Activated CD4-positive, alpha-beta T cell treated with anti-CD3 and anti-CD28 coated beads for 4 hours (primary cell): ENCODE results near the gene GJB1.

Source experiments
- DNase-seq, 2 donors: peaks; one replicate each; pipeline ENCODE4 v3.0.0-alpha.2; 2020

Gene GJB1

DNA sequence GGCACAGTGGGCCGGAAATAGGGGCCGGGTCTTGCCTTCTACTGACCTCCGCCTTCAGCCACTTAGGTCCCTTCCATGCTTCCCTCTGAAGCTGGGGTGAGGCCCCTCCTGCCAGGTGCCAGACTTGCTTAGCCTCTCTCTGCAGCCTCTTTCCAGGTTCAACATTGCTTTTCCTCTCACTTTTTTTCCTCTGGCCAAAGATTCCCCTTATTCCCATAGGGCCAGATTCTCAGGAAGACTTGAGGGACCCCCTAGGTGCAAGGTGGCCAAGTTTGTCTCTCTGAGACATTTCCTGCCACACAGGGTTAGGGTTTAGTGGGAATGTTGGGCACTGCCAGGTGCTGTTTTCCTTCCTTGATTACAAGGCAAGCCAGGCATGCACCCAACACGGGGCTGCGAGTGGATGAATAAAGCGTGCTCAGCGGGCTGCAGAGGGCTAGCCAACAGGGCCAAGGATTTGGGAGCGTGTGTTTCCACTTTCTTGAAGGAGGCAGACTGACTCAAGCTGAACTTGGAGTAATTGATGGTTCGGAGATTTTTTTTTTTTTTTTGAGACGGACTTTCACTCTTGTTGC, 7.6 kb upstream of the GJB1 start:
- no peak for DNase-seq

DNA sequence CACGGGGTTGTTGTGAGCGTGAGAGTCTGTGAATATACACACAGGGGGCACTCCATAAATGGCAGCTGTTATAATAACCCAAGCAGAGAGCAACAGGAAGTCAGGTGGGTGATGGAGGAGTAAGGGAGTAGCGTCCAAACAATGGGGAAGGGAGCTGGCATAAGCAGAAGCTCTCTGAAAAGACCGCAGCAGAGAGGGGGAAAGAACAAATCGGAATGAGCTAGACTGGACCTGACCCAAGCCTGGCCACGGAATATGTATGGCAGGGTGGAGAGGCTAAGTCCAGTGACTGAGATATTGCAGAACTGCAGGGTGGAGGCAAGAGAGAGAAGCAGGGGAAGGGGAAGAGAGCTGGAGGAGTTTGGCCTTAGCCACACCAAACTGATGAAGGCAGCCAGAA, 6.5 kb upstream of the GJB1 start:
- DNase-seq, result no peak

DNA sequence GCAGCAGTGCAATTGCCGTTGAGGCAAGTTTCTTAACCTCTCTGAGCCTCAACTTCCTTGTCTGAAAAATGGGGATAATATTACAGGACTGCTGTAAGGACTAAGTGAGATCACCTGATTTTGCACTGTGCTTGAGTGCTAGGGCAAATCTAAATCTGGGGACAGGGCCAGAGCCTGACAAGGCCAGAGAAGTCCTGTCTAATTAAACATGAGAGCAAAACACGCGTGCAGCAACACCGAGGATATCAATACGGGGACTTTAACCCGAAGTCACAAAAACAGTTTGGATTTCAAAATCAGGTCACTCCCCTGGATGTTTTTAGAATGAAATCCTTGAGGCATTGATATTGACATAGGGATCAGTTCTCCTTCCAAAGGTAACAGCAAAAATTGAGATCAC, 5.7 kb upstream of the GJB1 start:
- DNase-seq, result no peak

DNA sequence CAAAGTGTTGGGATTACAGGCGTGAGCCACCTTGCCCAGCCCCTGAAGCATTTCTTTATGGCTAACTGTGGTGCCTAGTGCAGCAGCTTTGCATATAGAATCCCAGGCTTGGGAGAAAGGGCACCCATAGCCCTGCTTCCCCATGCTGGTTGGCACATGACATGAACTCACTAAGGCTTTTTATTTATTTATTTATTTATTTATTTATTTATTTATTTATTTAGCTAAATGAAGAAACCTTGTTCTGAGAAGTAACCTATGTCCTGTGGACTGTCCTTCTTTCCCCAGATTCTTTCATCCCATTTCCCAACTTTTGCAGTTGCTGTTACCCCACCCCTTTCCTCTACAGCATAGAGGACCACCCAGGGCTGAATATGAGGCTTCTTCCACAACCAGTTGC, 1.9 kb upstream of the GJB1 start:
- no peak for DNase-seq

DNA sequence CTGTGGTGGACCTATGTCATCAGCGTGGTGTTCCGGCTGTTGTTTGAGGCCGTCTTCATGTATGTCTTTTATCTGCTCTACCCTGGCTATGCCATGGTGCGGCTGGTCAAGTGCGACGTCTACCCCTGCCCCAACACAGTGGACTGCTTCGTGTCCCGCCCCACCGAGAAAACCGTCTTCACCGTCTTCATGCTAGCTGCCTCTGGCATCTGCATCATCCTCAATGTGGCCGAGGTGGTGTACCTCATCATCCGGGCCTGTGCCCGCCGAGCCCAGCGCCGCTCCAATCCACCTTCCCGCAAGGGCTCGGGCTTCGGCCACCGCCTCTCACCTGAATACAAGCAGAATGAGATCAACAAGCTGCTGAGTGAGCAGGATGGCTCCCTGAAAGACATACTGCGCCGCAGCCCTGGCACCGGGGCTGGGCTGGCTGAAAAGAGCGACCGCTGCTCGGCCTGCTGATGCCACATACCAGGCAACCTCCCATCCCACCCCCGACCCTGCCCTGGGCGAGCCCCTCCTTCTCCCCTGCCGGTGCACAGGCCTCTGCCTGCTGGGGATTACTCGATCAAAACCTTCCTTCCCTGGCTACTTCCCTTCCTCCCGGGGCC, 1.2 kb downstream of the GJB1 start:
- DNase-seq, result no peak

DNA sequence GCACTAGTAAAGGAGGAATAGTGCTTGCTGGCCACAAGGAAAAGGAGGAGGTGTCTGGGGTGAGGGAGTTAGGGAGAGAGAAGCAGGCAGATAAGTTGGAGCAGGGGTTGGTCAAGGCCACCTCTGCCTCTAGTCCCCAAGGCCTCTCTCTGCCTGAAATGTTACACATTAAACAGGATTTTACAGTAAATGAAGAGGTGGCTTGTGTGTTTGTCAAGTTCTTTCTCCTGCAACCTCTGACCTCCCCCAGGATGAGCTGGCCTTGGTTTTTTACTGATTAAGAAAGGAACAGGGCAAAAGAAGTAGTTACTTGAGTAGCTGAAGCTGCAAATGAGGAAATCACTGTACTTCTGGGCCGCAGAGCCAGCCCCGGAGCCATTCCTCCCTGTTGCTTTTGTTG, 2.0 kb downstream of the GJB1 start:
- no peak for DNase-seq

DNA sequence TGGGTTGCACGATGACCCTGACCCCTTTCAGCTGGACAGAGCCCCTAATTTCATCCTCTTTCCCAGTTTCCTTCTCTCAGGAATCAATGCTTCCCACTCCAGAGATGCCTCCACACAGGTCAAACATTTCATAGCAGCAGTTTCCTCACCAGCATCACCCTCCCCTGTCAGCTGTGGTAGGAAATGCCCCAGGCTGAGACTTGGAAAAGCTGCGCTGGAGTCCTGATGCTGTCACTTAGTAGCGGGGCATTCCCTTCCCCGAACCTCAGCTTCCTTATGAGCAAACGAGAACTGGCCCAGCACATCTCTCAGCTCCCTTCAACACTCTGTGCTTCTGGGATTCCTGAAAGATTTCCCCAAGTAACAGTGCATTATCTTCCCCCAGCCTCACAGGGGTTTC, 2.7 kb downstream of the GJB1 start:
- DNase-seq, result no peak

DNA sequence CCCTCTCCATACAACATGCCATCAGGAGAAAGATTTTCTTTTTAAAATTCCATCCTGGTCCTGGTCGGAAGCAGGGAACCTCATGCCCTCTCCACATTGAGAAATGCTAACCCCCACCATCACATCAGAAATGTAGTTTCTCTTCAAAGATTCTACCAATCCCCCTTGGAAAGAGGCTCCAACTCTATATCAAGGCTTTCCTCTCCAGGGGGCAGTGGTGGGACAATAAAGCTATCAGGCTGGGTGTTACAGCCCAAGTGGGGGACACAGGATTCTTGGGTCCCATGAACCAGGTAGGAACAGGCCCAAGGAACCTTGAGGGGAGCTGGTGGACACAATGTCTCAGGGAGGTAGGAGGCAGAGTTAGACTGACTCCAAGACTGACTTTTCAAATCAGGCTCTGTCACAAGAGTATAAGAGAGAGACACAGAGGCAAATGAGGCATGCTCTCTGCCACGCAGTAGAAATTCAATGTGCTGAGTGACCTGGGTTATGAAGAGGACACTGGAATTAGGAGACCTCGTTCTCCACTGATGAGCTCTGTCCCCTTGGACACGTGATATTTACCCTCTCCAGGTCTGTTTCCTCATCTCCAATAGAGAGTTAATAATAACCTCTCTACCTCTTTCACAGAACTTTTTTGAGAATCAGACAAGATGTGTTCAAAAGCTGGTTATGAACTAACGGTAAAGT, 4.5 kb downstream of the GJB1 start:
- no peak for DNase-seq

DNA sequence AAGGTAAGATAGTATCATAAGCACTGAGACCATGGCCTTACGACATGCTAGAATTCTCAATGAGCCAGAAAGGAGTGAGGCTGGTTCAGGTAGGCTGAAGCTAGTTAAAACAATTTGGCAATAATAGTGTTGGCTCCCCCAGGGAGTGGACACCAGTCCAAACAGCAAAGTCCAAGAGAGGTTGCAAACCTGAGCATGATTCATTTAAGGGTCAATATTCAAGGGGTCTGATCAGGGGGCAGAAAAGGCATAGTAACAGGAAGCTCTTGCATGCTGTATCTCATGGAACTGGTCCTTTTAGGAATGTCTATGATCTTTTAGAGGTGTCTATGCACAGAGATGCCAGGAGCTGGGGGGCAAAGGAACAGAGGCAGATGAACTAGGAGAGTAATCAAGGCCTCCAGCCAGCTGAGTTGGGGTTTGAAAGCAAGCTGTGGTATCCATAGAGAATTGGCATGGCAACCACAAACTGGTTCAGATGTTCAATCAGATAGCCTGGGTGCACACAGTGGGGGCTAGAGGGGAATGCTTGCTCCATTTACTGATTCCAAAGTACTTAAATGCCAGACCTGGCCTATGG, 5.1 kb downstream of the GJB1 start:
- DNase-seq, result no peak

DNA sequence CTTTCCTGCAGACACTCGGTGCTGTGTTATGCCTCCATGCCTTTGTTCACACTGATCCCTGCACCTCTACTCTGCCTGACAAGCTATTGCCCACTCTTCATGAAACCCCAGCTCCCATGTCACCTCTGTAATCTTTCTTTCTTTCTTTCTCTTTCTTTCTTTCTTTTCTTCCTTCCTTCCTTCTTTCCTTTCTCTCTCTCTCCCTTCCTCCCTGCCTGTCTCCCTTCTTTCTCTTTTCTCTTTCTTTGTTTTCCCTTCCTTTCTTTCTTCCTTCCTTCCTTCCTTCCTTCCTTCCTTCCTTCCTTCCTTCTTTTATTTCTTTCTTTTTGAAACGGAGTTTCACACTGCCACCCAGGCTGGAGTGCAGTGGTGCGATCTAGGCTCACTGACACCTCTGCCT, 12.5 kb downstream of the GJB1 start:
- no peak for DNase-seq

DNA sequence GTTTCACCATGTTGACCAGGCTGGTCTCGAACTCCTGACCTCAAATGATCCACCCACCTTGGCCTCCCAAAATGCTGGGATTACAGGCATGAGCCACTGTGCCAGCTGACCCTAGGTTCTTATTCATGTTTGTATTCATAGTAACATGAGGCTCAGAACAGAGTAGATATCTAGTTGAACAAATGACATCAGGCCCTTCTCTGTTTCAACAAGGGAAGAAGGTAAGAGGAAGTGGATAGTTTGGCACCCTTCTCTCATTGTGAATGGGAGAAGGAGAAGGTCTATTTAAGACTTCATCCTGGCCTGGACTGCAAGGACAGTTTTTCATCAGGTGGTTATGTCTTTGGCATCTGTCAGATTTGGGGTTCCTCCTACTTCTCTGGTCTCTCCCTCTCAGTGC, 13.8 kb downstream of the GJB1 start:
- no peak for DNase-seq

DNA sequence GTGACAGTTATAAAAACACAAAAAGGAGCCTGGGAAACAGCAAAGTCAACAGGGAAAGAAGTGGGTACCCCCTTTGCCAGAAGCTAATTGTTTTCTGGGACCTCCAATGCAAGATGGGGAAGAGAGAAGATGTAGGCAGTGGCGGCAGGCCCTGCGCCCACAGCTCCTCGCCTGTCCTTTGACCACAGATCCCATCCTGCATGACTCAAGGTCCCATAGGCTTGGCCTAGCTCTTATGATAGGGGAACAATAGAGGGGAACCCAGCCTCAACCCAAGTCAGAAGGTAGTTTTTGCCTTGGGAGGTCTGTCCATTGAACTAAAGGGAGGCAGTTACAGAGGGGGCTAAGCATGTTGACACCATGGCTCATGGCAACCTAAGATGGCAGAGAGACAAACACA, 16.8 kb downstream of the GJB1 start:
- no peak for DNase-seq

DNA sequence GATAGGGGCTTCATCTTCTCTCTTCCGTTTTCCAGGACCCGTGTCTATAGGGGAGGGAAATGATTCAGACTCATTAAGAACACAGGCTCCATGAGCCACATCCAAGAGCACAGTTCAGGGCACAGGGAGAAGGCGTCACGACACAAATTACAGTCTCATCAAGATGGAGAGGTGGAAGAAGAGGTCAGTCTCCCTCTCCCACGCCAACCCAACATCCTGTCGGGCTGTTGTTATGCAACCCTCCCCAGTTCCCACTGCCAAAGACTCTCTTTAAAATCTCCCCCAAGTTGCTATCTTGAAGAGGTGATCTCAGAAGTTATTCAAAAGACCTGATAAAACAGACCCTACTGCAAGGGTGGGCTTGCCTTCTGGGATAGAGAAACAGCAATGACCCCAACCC, 18.3 kb downstream of the GJB1 start:
- DNase-seq, result no peak

DNA sequence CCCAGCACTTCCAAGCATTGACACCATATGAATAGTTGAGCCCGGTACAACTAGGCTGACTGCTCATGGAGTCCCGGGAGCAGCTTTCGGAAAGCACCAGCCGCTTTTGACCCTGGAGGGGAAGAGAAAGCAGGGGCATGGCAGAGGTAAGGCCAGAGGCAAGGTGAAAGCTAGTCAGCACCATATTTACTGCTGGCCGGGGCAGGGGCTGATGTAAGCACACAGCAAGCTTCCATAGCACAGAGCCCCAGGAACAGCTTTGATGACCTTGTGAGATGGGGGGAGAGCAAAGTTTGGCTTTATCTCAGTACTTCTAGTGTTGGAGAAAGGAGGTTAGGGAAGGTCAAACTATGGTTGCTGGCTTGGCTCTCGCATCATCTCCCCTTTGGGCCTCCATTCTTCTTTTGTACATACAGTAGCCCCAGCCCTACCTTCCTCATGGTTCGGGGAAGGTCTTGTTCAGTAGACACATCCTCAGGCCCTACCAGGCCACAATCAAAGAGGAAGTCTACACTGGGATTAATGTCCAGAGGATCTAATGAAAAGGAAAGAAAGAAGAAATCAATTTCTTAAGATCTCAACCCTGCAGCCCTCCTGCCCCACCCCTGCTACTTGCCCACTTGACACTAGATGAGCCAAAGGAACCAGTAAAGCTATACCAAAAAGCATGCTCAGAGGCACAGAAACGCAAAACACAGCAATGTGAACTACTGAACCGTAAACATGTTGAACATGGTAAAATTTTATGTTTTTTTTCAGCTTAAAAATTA, 21.5 kb downstream of the GJB1 start:
- no peak for DNase-seq

DNA sequence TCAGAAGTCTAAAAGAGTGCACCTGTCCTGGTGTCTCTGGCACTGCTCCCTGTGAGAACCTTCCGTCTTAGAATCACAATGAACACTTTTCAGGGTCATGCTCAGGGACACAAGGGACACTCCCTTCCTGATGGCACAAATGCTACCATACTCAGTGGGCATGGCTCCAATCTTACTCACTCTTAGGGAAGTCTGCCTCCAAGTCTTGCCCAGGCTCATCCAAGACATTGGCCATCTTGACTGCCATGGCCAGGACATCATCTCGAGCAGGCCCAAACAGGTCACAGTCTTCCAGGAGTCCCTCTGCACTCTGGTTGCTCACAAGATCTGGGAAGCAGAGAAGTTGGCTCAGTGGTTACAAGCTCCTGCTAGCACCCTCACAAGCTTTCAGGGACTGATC, 22.1 kb downstream of the GJB1 start:
- no peak for DNase-seq

DNA sequence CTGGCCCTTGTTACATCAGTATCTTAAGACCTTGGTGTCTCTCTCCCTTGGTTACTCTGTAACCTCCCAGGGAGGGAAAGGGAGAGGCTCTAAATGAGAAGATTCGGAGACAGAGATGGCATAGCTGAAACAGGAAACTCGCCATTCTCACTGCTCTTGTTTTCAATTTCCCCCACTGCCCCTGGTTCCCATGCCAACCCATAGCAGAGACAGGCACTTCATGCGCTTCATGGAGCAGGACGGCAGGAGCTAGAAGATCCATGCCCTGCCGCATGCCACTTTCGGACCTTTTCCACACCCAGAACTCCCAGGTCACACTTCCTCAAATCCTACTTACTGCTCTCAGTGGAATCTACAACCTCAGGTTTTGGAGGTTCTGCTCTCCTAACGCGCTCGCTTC, 27.8 kb downstream of the GJB1 start:
- DNase-seq, result no peak

DNA sequence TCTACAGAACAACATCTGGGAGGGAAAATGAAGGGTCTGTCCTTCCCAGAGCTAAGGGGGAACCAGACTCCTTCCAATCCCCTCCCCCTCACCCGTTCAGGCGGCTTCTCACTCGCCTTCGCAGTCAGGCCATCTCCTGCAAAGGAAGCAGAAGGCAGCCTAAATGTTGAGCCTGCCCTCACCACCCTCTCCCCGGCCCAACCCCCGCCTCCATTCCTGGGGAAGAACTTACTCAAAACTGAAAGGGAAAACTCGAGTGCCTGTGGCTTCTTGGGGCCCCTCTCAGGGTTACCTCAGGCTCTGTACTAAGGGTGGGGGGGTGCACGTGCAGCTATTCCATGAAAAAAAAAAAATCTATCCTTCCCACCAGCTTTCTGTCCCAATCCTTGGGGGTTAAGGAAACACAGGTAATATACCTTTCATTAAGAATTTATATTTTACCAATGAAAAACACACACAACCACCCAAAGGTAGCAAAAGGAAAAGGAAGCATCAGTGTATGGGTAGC, 28.5 kb downstream of the GJB1 start:
- DNase-seq, result no peak

DNA sequence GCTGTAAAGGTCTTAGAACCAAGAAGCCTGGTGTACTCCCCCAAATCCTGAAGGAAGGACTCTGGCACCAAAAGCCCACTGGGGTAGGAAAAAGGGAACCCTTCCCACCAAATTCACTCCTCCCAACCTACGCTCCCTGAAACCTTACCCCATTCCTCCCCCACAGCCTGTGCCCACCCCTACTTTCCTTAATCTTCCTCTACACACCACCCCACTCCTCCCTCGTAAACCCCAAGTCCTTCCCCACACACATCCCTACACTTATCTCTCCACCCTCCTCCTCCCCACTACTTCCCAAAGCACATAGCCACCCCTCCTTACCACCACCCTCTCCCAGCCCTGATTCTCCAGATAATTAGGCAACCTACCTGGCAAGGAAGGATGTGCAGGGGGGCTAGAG, 29.2 kb downstream of the GJB1 start:
- no peak for DNase-seq

DNA sequence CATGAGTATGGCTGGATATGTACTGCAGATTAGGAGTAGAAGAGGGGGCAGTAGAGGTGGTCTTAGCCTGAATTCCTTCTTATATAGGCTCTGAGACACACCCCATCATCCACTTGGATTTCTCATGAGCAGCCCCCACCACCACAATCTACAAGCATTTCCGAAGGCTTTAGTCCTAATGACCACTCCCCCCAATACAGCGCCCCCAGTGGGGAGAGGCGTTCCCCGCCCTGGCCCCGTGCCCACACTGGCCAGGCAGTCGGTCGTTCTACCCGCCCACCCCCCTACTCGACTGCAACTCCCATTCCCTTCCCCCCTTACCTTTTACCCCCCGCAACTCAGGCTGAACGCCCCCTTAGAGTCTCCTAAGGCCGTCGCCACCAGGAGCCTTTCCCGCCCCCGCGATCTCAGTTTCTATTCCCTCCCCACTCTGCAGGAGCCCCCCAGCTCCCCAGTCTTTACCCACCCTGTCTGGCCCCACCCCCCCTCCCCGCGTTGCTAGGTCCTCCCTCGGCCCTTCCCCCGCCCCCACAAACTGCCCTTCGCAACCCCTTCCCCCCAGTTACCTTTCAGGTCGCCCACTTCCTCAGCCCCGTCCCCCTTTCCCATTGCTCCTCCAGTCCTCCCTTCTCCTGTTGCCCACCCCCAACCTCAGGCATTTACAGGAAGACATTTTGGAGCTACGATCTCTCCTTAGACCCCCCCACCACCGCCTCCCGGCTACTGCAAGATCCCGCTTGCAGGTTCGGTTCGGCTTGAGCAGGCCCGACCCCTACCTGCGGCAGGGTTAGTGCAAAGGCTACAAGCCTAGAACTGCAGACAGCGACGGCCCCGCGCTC, 30.4 kb downstream of the GJB1 start:
- peak; percentile 9 to 15 for DNase-seq

DNA sequence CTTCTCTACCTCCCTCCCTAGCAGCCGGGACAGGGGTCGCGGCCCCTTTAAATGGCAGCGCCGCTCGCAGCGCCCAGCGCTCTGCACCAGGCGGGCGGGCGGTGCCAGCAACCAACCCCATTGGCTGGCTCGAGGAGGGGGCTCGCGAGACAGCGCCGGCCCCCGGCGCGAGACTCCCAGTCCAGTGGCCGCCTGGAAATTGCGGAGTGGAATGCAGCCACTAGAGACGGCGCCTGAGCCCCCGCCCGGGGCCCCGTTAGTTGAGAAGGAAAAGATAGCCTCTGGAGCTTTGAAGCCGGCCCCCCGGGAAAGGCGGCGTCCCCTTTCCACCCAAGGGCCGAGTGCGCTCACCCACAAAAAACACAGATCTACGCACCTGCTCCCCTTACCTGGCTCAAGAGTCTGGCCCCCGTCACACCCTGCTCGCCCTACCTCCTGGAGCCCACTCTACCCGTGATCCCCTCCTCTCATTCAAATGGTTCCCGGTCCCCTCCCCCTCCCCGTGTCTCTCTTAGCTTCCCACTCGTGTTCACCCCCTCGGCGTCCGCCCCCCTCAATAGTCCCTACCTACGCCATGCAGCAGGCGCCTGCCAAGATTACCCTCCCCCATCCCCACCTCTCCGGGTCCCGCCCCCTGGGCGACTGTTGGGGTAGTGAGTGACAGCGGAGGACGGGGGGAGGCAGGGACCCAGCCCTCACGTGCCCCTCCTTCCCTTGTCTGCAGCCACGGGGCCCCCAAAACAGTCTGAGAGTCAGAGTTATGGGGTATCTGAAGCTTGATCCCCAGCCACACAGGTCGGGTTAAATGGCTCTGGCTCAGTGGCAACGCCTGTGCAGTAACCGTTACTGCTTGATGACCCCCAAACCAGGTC, 31.3 kb downstream of the GJB1 start, which contains the start of gene ZMYM3:
Gene ZMYM3 (minus strand): TSS at position 49 of the 872 bp plus-strand sequence. CDS start 885 bp downstream, outside the sequence.
- peak; percentile 63 to 67 for DNase-seq

DNA sequence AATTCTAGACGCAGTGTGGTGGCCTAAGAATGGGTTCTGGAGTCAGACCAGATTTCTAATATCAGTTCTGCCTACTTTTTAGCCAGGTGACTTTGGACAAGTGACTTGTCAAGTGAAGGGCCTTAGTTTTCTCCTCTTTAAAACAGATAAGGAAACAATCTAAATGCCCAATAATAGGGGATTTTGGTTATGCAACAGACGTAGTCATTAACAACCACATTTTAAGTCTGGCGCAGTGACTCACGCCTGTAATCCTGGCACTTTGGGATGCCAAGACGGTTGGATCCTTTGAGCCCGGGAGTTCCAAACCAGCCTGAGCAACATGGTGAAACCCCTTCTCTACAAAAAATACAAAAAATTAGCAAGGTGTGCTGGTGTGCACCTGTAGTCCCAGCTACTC, 33.0 kb downstream of the GJB1 start:
- no peak for DNase-seq
